Measurements from ENCODE around the gene NCLN. TPM values are rescaled to one million over a fixed set of nuclear protein-coding genes. Genes with fewer than 3 reads are reported as not detected.
A peak's percentile ranks its signal among the peaks of the same experiment; 100 is the strongest.
"Not testable (repeated sequence)": the region's sequence is repeated elsewhere in the genome, so short reads cannot be mapped to it uniquely, and the experiment has no call there.

The NCLN gene
- total and polyA plus RNA-seq, 8 donors, result 34.0 to 68.1 (median 51.3) TPM

- 94 to 96% methylated on average over 39 of the region's 39 CpGs for WGBS, 2 donors
- no peak for FAIRE-seq
- H3K36me3 ChIP-seq, result peaks cover 0 to 8% (median 1%) of the 10 kb centered on the region in 3 donors
- no peaks in the 10 kb centered on the region for H3K9me3 ChIP-seq
- no peak for DNase-seq
- no peak overlapping the region for H3K27ac ChIP-seq
- no peak for TF ChIP-seq CTCF (IDR thresholded peaks at IDR 0.05)
- H3K4me3 ChIP-seq, result no peak overlapping the region
- intact Hi-C loops (cut with DNase I), result no loop called here
- H3K27me3 ChIP-seq, result no peaks in the 10 kb centered on the region
- no peak for ATAC-seq
- no peaks in the 10 kb centered on the region for H3K4me1 ChIP-seq
Measured at GRCh38 chr19:3201072-3201700, 15.5 kb downstream of the NCLN start.

GRCh38 chr19:3201911-3202310, 16.2 kb downstream of the NCLN start:
- no peak overlapping the region for H3K4me3 ChIP-seq
- intact Hi-C loops (cut with DNase I), result no loop called here
- H3K4me1 ChIP-seq, result no peaks in the 10 kb centered on the region
- H3K27me3 ChIP-seq, result no peaks in the 10 kb centered on the region
- ATAC-seq (no peak), FAIRE-seq (no peak), DNase-seq (no peak)
- 94 to 95% methylated on average over 14 of the region's 14 CpGs for WGBS, 2 donors
- H3K36me3 ChIP-seq, result peaks cover 0 to 9% (median 8%) of the 10 kb centered on the region in 3 donors
- H3K27ac ChIP-seq, result no peak overlapping the region
- no peaks in the 10 kb centered on the region for H3K9me3 ChIP-seq
- no peak for TF ChIP-seq CTCF (IDR thresholded peaks at IDR 0.05)

GRCh38 chr19:3202346-3202745, 16.6 kb downstream of the NCLN start:
- TF ChIP-seq CTCF (IDR thresholded peaks at IDR 0.05), result no peak
- intact Hi-C loops (cut with DNase I), result no loop called here
- H3K9me3 ChIP-seq, result no peaks in the 10 kb centered on the region
- H3K4me3 ChIP-seq, result no peak overlapping the region
- no peaks in the 10 kb centered on the region for H3K27me3 ChIP-seq
- peaks cover 0 to 13% (median 8%) of the 10 kb centered on the region in 3 donors for H3K36me3 ChIP-seq
- FAIRE-seq, result no peak
- WGBS, 2 donors, result 87 to 91% methylated on average over 12 of the region's 12 CpGs
- H3K27ac ChIP-seq, result no peak overlapping the region
- ATAC-seq, result no peak
- no peak for DNase-seq
- H3K4me1 ChIP-seq, result no peaks in the 10 kb centered on the region

GRCh38 chr19:3202895-3203294, 17.2 kb downstream of the NCLN start:
- H3K4me1 ChIP-seq; ATAC-seq; DNase-seq; H3K9me3 ChIP-seq; intact Hi-C loops (cut with DNase I); H3K27ac ChIP-seq; FAIRE-seq; H3K27me3 ChIP-seq; H3K4me3 ChIP-seq: not testable (repeated sequence)
- 94 to 98% methylated on average over 7 of the region's 7 CpGs for WGBS, 2 donors
- H3K36me3 ChIP-seq, result peaks cover 0 to 18% (median 8%) of the 10 kb centered on the region in 3 donors

GRCh38 chr19:3203805-3204645, 18.3 kb downstream of the NCLN start:
- Histone ChIP-seq H3K27me3 (no peaks in the 10 kb centered on the region), H3K4me3 (no peak overlapping the region), H3K36me3 (peaks cover 0 to 25% (median 8%) of the 10 kb centered on the region in 3 donors), H3K9me3 (no peaks in the 10 kb centered on the region), H3K4me1 (no peaks in the 10 kb centered on the region), H3K27ac (no peak overlapping the region)
- ATAC-seq (no peak), FAIRE-seq (no peak), DNase-seq (peak in 1 of 6 donors; percentile 71)
- intact Hi-C loops (cut with DNase I), result no loop called here
- TF ChIP-seq CTCF (IDR thresholded peaks at IDR 0.05), result no peak
- WGBS, 2 donors, result 95 to 96% methylated on average over 40 to 43 of the region's 43 CpGs
